ENCODE results near the gene GASK1A. TPM values are rescaled to one million over a fixed set of nuclear protein-coding genes. Genes with fewer than 3 reads are reported as not detected.

The GASK1A gene
- total RNA-seq, 1 experiment from 2014 or later: not detected

GRCh38 chr3:43073836-43074220 lies 94.7 kb downstream of the GASK1A start:
- no peaks in the 10 kb centered on the region for H3F3A ChIP-seq (ENCODE audit: insufficient read depth, low read depth)
- H3K27me3 ChIP-seq (ENCODE audit: insufficient read depth, low read depth): no peaks in the 10 kb centered on the region
- no peak for DNase-seq
- H3K4me2 ChIP-seq: no peak overlapping the region
- peaks cover 10% of the 10 kb centered on the region for H3K4me1 ChIP-seq (replicated peaks; ENCODE audit: insufficient read depth)
- no peaks in the 10 kb centered on the region for H3K79me2 ChIP-seq (ENCODE audit: low read depth)
- H2AFZ ChIP-seq: no peak overlapping the region
- no peaks in the 10 kb centered on the region for H3K9me2 ChIP-seq (ENCODE audit: insufficient read depth)
- no peak overlapping the region for H3K4me3 ChIP-seq
- TF ChIP-seq EZH2 (IDR thresholded peaks at IDR 0.05; ENCODE audit: low read depth): no peak
- TF ChIP-seq, protein P1, sequence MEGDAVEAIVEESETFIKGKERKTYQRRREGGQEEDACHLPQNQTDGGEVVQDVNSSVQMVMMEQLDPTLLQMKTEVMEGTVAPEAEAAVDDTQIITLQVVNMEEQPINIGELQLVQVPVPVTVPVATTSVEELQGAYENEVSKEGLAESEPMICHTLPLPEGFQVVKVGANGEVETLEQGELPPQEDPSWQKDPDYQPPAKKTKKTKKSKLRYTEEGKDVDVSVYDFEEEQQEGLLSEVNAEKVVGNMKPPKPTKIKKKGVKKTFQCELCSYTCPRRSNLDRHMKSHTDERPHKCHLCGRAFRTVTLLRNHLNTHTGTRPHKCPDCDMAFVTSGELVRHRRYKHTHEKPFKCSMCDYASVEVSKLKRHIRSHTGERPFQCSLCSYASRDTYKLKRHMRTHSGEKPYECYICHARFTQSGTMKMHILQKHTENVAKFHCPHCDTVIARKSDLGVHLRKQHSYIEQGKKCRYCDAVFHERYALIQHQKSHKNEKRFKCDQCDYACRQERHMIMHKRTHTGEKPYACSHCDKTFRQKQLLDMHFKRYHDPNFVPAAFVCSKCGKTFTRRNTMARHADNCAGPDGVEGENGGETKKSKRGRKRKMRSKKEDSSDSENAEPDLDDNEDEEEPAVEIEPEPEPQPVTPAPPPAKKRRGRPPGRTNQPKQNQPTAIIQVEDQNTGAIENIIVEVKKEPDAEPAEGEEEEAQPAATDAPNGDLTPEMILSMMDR (conservative IDR thresholded peaks at IDR 0.05): no peak
- no peaks in the 10 kb centered on the region for H3K36me3 ChIP-seq (ENCODE audit: low read depth)
- ChIA-PET CTCF (no interaction called here), POLR2A (ENCODE audit: unreplicated experiment) (no interaction called here)
- no peaks in the 10 kb centered on the region for H3K9me3 ChIP-seq (ENCODE audit: insufficient read depth, low read depth)
- H4K20me1 ChIP-seq (ENCODE audit: insufficient read depth): no peaks in the 10 kb centered on the region
- intact Hi-C loops (cut with micrococcal nuclease; ENCODE audit: unreplicated experiment): no loop called here
- BruUV-seq (replicated peaks): no TSS peak
- no peak overlapping the region for H3K27ac ChIP-seq

DNA sequence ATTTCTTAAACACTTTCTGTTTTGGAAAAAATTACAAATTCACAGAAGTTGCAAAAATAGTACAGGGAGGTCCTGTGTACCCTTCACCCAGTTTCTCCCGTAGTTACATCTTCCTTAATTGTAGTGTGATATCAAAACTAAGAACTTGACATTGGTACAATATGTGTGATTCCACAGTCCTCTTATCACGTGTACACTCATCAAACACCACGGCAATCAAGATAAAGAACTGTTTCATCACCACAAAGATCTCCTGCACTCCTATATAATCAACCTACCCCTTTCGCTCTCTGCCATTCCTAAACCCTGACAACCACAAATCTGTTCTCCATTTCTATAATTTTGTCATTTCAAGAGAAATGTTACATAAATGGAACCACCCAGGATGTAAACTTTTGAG lies 95.4 kb downstream of the GASK1A start:
- TF ChIP-seq EZH2 (IDR thresholded peaks at IDR 0.05; ENCODE audit: low read depth): no peak
- TF ChIP-seq, protein P1 (conservative IDR thresholded peaks at IDR 0.05): no peak

GRCh38 chr3:43074901-43075689 lies 96.0 kb downstream of the GASK1A start:
- Histone ChIP-seq H3K9me3 (ENCODE audit: insufficient read depth, low read depth) (no peaks in the 10 kb centered on the region), H3K79me2 (ENCODE audit: low read depth) (no peaks in the 10 kb centered on the region), H3F3A (ENCODE audit: insufficient read depth, low read depth) (no peaks in the 10 kb centered on the region), H3K27me3 (ENCODE audit: insufficient read depth, low read depth) (no peaks in the 10 kb centered on the region), H3K9me2 (ENCODE audit: insufficient read depth) (no peaks in the 10 kb centered on the region), H3K4me3 (no peak overlapping the region), H2AFZ (no peak overlapping the region), H3K36me3 (ENCODE audit: low read depth) (no peaks in the 10 kb centered on the region; the same call in 1 of the 2 replicates), H3K27ac (no peak overlapping the region), H3K4me2 (no peak overlapping the region), H4K20me1 (ENCODE audit: insufficient read depth) (no peaks in the 10 kb centered on the region), H3K4me1 (replicated peaks; ENCODE audit: insufficient read depth) (peaks cover 10% of the 10 kb centered on the region)
- intact Hi-C loops (cut with micrococcal nuclease; ENCODE audit: unreplicated experiment): no loop called here
- no peak for TF ChIP-seq EZH2 (IDR thresholded peaks at IDR 0.05; ENCODE audit: low read depth)
- TF ChIP-seq, protein P1 (conservative IDR thresholded peaks at IDR 0.05): no peak
- DNase-seq: no peak
- POLR2A ChIA-PET (ENCODE audit: unreplicated experiment): no interaction called here
- CTCF ChIA-PET: no interaction called here
- BruUV-seq (replicated peaks): no TSS peak

More for the DNA sequence above, 95.4 kb downstream of the GASK1A start:
- no TSS peak for BruUV-seq (replicated peaks)
- no peaks in the 10 kb centered on the region for H3K9me2 ChIP-seq (ENCODE audit: insufficient read depth)
- H3K9me3 ChIP-seq (ENCODE audit: insufficient read depth, low read depth): no peaks in the 10 kb centered on the region
- no peak overlapping the region for H3K27ac ChIP-seq
- POLR2A ChIA-PET (ENCODE audit: unreplicated experiment): no interaction called here
- H2AFZ ChIP-seq: no peak overlapping the region
- CTCF ChIA-PET: no interaction called here
- H3K36me3 ChIP-seq (ENCODE audit: low read depth): no peaks in the 10 kb centered on the region; the same call in 1 of the 2 replicates
- no peak for DNase-seq
- H3K4me2 ChIP-seq: no peak overlapping the region
- H3F3A ChIP-seq (ENCODE audit: insufficient read depth, low read depth): no peaks in the 10 kb centered on the region
- no peak overlapping the region for H3K4me3 ChIP-seq
- intact Hi-C loops (cut with micrococcal nuclease; ENCODE audit: unreplicated experiment): no loop called here
- no peaks in the 10 kb centered on the region for H4K20me1 ChIP-seq (ENCODE audit: insufficient read depth)
- H3K27me3 ChIP-seq (ENCODE audit: insufficient read depth, low read depth): no peaks in the 10 kb centered on the region
- no peaks in the 10 kb centered on the region for H3K79me2 ChIP-seq (ENCODE audit: low read depth)
- peaks cover 10% of the 10 kb centered on the region for H3K4me1 ChIP-seq (replicated peaks; ENCODE audit: insufficient read depth)

Data from PC-9 (cell line).